NOMO-1 treated with dmso at 0.1 percent for 144 hours (cell line): ENCODE measurements around the gene TEX19.
"Not testable (repeated sequence)": the region's sequence is repeated elsewhere in the genome, so short reads cannot be mapped to it uniquely, and the experiment has no call there.

ENCODE experiments used
- DNase-seq: peaks from one replicate; lab custom pipeline; 2025; ENCODE audit not compliant: unreplicated experiment; lab: John Stamatoyannopoulos, UW

The TEX19 gene

GRCh38 chr17:82375359-82376041, 16.5 kb downstream of the TEX19 start:
- DNase-seq = no peak

GRCh38 chr17:82376042-82376730, 17.1 kb downstream of the TEX19 start:
- DNase-seq = no peak

GRCh38 chr17:82377294-82377693, 18.2 kb downstream of the TEX19 start:
- DNase-seq = not testable (repeated sequence)

GRCh38 chr17:82377924-82378740, 19.1 kb downstream of the TEX19 start:
- DNase-seq = no peak

- no peak for DNase-seq
Measured at GRCh38 chr17:82378741-82379021, 19.6 kb downstream of the TEX19 start.

- DNase-seq = no peak
Measured at GRCh38 chr17:82380860-82381702, 22.0 kb downstream of the TEX19 start.

- not testable (repeated sequence) for DNase-seq
Measured at GRCh38 chr17:82381703-82382009, 22.6 kb downstream of the TEX19 start.

GRCh38 chr17:82382220-82382932, 23.3 kb downstream of the TEX19 start:
- not testable (repeated sequence) for DNase-seq

- no peak for DNase-seq
Measured at GRCh38 chr17:82382933-82383255, 23.8 kb downstream of the TEX19 start.

- no peak for DNase-seq
Measured at GRCh38 chr17:82383411-82383810, 24.4 kb downstream of the TEX19 start.

- DNase-seq = no peak
Measured at GRCh38 chr17:82384051-82384729, 25.1 kb downstream of the TEX19 start.

GRCh38 chr17:82384730-82385481, 25.9 kb downstream of the TEX19 start:
- DNase-seq = no peak

GRCh38 chr17:82385559-82386254, 26.7 kb downstream of the TEX19 start:
- no peak for DNase-seq

GRCh38 chr17:82386255-82386831, 27.3 kb downstream of the TEX19 start:
- no peak for DNase-seq

GRCh38 chr17:82386881-82387704, 28.0 kb downstream of the TEX19 start:
- no peak for DNase-seq

- no peak for DNase-seq
Measured at GRCh38 chr17:82387705-82388106, 28.7 kb downstream of the TEX19 start.

GRCh38 chr17:82388223-82388921, 29.3 kb downstream of the TEX19 start:
- DNase-seq = no peak
